Keratinocyte (primary cell): ENCODE results near the gene ATP2B1. TPM values are rescaled to one million over a fixed set of nuclear protein-coding genes. Genes with fewer than 3 reads are reported as not detected.
A peak's percentile ranks its signal among the peaks of the same experiment; 100 is the strongest.

Experiments used
- DNase-seq: peaks from one replicate; pipeline ENCODE4 v3.0.0-alpha.2; 2011; ENCODE audit warnings: low read depth, missing footprints, low spot score
- FAIRE-seq: peaks from 2 replicates; lab custom pipeline; 2011; peaks lifted over from hg19 to GRCh38; lab: Jason Lieb, UNC
- H2AFZ ChIP-seq: 2 replicates; pipeline ENCODE4 v1.6.0; 2012; ENCODE audit warnings: low read length, control low read depth, inconsistent platforms; ENCODE audit not compliant: control insufficient read depth
- H3K27ac ChIP-seq: 2 replicates; pipeline ENCODE4 v1.5.1; 2011; ENCODE audit warnings: low read length; ENCODE audit not compliant: control insufficient read depth, insufficient read depth
- H3K27me3 ChIP-seq: 3 replicates; pipeline ENCODE4 v1.6.0; 2011; ENCODE audit warnings: low read length; ENCODE audit not compliant: control insufficient read depth, insufficient read depth; ENCODE audit errors: extremely low read depth
- H3K36me3 ChIP-seq, 2 experiments: 2 replicates in 1 of 2; 3 replicates in 1 of 2; pipeline ENCODE4 v1.5.1; 2011; ENCODE audit warnings: low read length in 2 of 2, mild to moderate bottlenecking in 1 of 2; ENCODE audit not compliant: control insufficient read depth in 2 of 2, insufficient read depth in 2 of 2; ENCODE audit errors: extremely low read depth in 1 of 2
- H3K4me1 ChIP-seq: 3 replicates; pipeline ENCODE4 v1.5.1; 2011; ENCODE audit warnings: low read length; ENCODE audit not compliant: control insufficient read depth, insufficient read depth; ENCODE audit errors: extremely low read depth
- H3K4me2 ChIP-seq: 3 replicates; pipeline ENCODE4 v1.6.0; 2011; ENCODE audit warnings: low read depth, low read length; ENCODE audit not compliant: control insufficient read depth, insufficient read depth; ENCODE audit errors: extremely low read depth
- H3K4me3 ChIP-seq, 3 experiments: fragments of 200-600 bp in 1 of 3; sonication (generic) in 1 of 3; 2 replicates in 2 of 3; 3 replicates in 1 of 3; pipeline ENCODE4 v1.5.1; 2011 to 2016; ENCODE audit warnings: low read length in 3 of 3, mild to moderate bottlenecking in 3 of 3, control low read depth in 2 of 3, inconsistent platforms in 1 of 3, low read depth in 1 of 3, mixed read lengths in 1 of 3, mixed run types in 1 of 3, moderate library complexity in 1 of 3; ENCODE audit not compliant: control insufficient read depth in 2 of 3, insufficient read depth in 2 of 3; ENCODE audit errors: extremely low read depth in 1 of 3
- H3K79me2 ChIP-seq: 2 replicates; pipeline ENCODE4 v1.6.0; 2012; ENCODE audit warnings: low read length; ENCODE audit not compliant: control insufficient read depth, insufficient read depth
- H3K9ac ChIP-seq: 3 replicates; pipeline ENCODE4 v1.6.0; 2011; ENCODE audit warnings: low read length; ENCODE audit not compliant: control insufficient read depth, insufficient read depth; ENCODE audit errors: extremely low read depth
- H3K9me1 ChIP-seq: 3 replicates; pipeline ENCODE4 v1.6.0; 2011; ENCODE audit warnings: low read length; ENCODE audit not compliant: control insufficient read depth, insufficient read depth; ENCODE audit errors: extremely low read depth
- H3K9me3 ChIP-seq: 2 replicates; pipeline ENCODE4 v1.5.1; 2012; ENCODE audit warnings: low read depth, low read length; ENCODE audit not compliant: control insufficient read depth
- H4K20me1 ChIP-seq: 3 replicates; pipeline ENCODE4 v1.6.0; 2011; ENCODE audit warnings: low read length; ENCODE audit not compliant: control insufficient read depth, insufficient read depth; ENCODE audit errors: extremely low read depth
- EZH2 ChIP-seq: IDR thresholded peaks from one replicate; pipeline ENCODE4 v1.6.1; 2012; ENCODE audit warnings: inconsistent platforms, mild to moderate bottlenecking, low read length, moderate library complexity
- dilution Hi-C: fragments of 300-500 bp; cut with MboI; formaldehyde crosslinking; loops from one replicate; pipeline ENCODE4 v1.7.0; 2020; ENCODE audit warnings: low sequenced_read_pairs; ENCODE audit not compliant: extremely low pct_ligation_motif_present
- polyA plus RNA-seq, 5 experiments: library from polyadenylated mRNA; depleted of rRNA in 3 of 5; stranded (reverse) in 3 of 5; stranded (forward) in 1 of 5; unstranded in 1 of 5; fragments of >200 nt; gene quantifications; 1 replicate in 1 of 5; 2 replicates in 3 of 5; 3 replicates in 1 of 5; pipeline versions ENCODE4 v1.2.1 to v1.2.3, GENCODE V29; 2011 to 2012; ENCODE audit warnings: missing spikeins in 2 of 5, low read depth in 1 of 5, low replicate concordance in 1 of 5
- TF ChIP-seq, protein P1 (sequence below), 3 experiments: IDR thresholded peaks in 1 of 3; conservative IDR thresholded peaks in 1 of 3; optimal IDR thresholded peaks in 1 of 3; 2 replicates in 2 of 3; 3 replicates in 1 of 3; pipeline versions ENCODE3 to v1.5.1; 2011; ENCODE audit warnings: low read length in 3 of 3, mild to moderate bottlenecking in 3 of 3, moderate library complexity in 2 of 3, control low read depth in 1 of 3, inconsistent platforms in 1 of 3; ENCODE audit not compliant: insufficient read depth in 2 of 3; ENCODE audit errors: extremely low read depth in 1 of 3

Gene ATP2B1
- polyA plus RNA-seq, 1 donor (not counting 4 experiments of a cell fraction or from before 2014, with no cell fraction given): 24.6 TPM

GRCh38 chr12:89756585-89757398 is 48.2 kb upstream of the ATP2B1 start:
- TF ChIP-seq EZH2: no peak
- TF ChIP-seq, protein P1, sequence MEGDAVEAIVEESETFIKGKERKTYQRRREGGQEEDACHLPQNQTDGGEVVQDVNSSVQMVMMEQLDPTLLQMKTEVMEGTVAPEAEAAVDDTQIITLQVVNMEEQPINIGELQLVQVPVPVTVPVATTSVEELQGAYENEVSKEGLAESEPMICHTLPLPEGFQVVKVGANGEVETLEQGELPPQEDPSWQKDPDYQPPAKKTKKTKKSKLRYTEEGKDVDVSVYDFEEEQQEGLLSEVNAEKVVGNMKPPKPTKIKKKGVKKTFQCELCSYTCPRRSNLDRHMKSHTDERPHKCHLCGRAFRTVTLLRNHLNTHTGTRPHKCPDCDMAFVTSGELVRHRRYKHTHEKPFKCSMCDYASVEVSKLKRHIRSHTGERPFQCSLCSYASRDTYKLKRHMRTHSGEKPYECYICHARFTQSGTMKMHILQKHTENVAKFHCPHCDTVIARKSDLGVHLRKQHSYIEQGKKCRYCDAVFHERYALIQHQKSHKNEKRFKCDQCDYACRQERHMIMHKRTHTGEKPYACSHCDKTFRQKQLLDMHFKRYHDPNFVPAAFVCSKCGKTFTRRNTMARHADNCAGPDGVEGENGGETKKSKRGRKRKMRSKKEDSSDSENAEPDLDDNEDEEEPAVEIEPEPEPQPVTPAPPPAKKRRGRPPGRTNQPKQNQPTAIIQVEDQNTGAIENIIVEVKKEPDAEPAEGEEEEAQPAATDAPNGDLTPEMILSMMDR (optimal IDR thresholded peaks at IDR 0.05 in 1 of 3, IDR thresholded peaks at IDR 0.05 in 1 of 3, conservative IDR thresholded peaks at IDR 0.05 in 1 of 3; ENCODE audit: extremely low read depth in 1 of 3, insufficient read depth in 2 of 3, low read length in 3 of 3): no peak
- no peaks in the 10 kb centered on the region for H4K20me1 ChIP-seq
- H3K27ac ChIP-seq: peak overlapping the region; percentile 98
- no peak overlapping the region for H3K4me3 ChIP-seq
- no peaks in the 10 kb centered on the region for H3K9me3 ChIP-seq
- no peaks in the 10 kb centered on the region for H3K9me1 ChIP-seq
- dilution Hi-C loops: no loop called here
- peak overlapping the region; percentile 71 for H3K9ac ChIP-seq
- no peaks in the 10 kb centered on the region for H3K79me2 ChIP-seq
- peak; percentile 81 for FAIRE-seq
- DNase-seq: peak; percentile 97
- H3K36me3 ChIP-seq: no peaks in the 10 kb centered on the region
- peak overlapping the region; percentile 65 for H3K4me2 ChIP-seq
- H2AFZ ChIP-seq: peak overlapping the region; percentile 50
- H3K4me1 ChIP-seq: peaks cover 16% of the 10 kb centered on the region
- H3K27me3 ChIP-seq: no peaks in the 10 kb centered on the region

- Histone ChIP-seq H3K27me3 (no peaks in the 10 kb centered on the region), H3K79me2 (no peaks in the 10 kb centered on the region), H3K9me1 (no peaks in the 10 kb centered on the region), H3K9me3 (no peaks in the 10 kb centered on the region), H3K27ac (peak overlapping the region; percentile 93), H4K20me1 (no peaks in the 10 kb centered on the region), H3K4me2 (peak overlapping the region; percentile 44), H3K4me3 (no peak overlapping the region), H3K36me3 (no peaks in the 10 kb centered on the region), H3K9ac (peak overlapping the region; percentile 30), H3K4me1 (peaks cover 16% of the 10 kb centered on the region), H2AFZ (no peak overlapping the region)
- no peak for TF ChIP-seq EZH2
- TF ChIP-seq, protein P1 (optimal IDR thresholded peaks at IDR 0.05 in 1 of 3, IDR thresholded peaks at IDR 0.05 in 1 of 3, conservative IDR thresholded peaks at IDR 0.05 in 1 of 3; ENCODE audit: extremely low read depth in 1 of 3, insufficient read depth in 2 of 3, low read length in 3 of 3): no peak
- no peak for FAIRE-seq
- dilution Hi-C loops: no loop called here
- DNase-seq: no peak
Measured at GRCh38 chr12:89756194-89756584, 47.6 kb upstream of the ATP2B1 start.
